A673 (cell line): Measurements from ENCODE around the gene NACC2.

Source experiments
- CTCF ChIP-seq: fragments of 300-800, 200-600 bp; sonication (generic); conservative IDR thresholded peaks from 2 replicates; pipeline ENCODE4 v1.5.1; 2017; ENCODE audit warnings: low read depth, mild to moderate bottlenecking, antibody characterized with exemption, low read length, moderate library complexity, mixed read lengths
- EZH2 ChIP-seq: fragments of 200-600 bp; sonication (generic); IDR thresholded peaks from 2 replicates; pipeline ENCODE4 v1.6.1; 2017; ENCODE audit warnings: borderline replicate concordance, low read depth, mild to moderate bottlenecking, mixed read lengths, antibody characterized with exemption, low read length; ENCODE audit not compliant: poor library complexity, severe bottlenecking

GRCh38 chr9:136039488-136039887, 55.6 kb downstream of the NACC2 start:
- no peak for TF ChIP-seq CTCF
- TF ChIP-seq EZH2: no peak
